ENCODE results near the gene SLC12A8.

Gene SLC12A8

DNA sequence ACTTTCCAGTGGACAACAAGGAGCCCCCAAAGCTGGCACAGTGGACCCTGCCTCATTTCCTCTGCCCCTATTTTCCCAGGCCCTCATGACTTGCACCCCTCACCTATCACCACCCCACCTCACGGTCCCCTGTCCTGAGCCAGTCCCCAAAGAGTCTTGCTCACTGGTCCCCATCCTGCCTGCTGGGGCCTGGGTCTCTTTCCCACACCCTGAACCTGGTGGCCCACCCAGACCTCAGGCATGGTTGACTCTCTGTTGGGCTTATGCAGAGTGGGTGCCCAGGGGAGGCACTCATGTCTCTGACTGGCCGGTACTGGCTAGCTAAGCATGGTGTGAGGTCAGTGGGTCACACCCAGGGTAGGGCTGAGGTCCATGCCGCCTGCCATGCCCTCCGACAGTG lies 73.2 kb downstream of the SLC12A8 start:
- Mint-ChIP-seq H3K4me3 (no peak overlapping the region), H3K9me3 (peaks cover 4% of the 10 kb centered on the region), H3K4me1 (ENCODE audit: low read depth) (peaks cover 59% of the 10 kb centered on the region), H3K36me3 (ENCODE audit: low read depth) (peaks cover 6% of the 10 kb centered on the region), H3K27ac (no peak overlapping the region), H3K27me3 (ENCODE audit: low read depth) (peaks cover 60% of the 10 kb centered on the region)

DNA sequence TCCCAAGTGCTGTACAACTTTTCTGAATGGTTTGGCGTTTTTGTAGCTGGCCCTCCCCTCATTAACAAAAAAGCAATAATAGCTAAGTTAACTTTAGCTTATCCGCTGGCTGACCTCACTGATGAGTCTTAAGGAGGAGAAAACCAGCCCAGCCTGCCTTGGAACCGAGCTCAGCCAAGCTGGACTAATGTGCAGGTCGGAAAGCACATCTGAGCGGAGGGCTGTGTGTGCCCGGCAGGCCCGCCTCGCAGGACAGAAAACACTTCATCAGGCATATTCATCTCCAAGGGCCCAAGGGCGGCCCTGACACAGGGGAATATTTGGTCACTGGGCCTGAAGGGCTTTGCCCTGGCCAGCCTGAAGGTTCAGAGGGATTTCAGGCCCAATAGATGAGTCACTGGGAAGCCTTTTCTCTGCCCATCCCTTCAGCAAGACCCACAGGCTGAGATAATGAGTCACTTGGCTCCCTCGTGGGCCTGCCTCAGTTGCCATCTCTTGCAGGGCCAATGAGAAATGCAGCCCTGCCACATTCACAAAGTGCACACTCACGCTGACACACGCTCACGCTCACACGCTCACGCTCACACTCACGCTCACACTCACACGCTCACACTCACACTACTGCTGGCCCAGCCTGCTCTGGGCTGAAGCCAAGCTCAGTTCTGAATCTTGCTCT lies 75.1 kb downstream of the SLC12A8 start:
- H3K4me1 Mint-ChIP-seq (ENCODE audit: low read depth) = peaks cover 53% of the 10 kb centered on the region
- H3K4me3 Mint-ChIP-seq = peak overlapping the region; percentile 12
- H3K9me3 Mint-ChIP-seq = peaks cover 4% of the 10 kb centered on the region
- H3K27me3 Mint-ChIP-seq (ENCODE audit: low read depth) = peaks cover 53% of the 10 kb centered on the region
- H3K27ac Mint-ChIP-seq = no peak overlapping the region
- H3K36me3 Mint-ChIP-seq (ENCODE audit: low read depth) = peaks cover 6% of the 10 kb centered on the region

DNA sequence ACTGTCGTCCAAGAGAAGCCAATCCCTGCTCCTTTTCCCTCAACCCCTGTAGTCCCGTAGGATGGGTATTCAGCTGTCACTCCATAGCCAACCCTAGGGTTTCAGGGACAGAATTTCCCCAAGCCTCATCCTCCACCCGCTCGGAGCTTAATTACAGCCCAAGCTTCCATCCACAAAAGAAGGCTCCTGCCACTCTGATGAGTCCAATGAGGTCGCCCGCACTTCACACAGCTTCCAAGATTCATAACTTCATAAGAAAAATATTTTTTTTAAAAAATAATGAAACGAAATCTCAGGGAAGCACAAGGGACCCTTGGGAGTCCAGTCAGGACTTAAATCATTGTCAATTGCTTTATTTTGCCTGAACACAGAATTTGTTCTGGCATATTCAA lies 75.6 kb downstream of the SLC12A8 start:
- Mint-ChIP-seq H3K27ac (no peak overlapping the region), H3K27me3 (ENCODE audit: low read depth) (peaks cover 52% of the 10 kb centered on the region), H3K4me1 (ENCODE audit: low read depth) (peaks cover 52% of the 10 kb centered on the region), H3K36me3 (ENCODE audit: low read depth) (peaks cover 9% of the 10 kb centered on the region), H3K4me3 (no peak overlapping the region), H3K9me3 (peaks cover 4% of the 10 kb centered on the region)

DNA sequence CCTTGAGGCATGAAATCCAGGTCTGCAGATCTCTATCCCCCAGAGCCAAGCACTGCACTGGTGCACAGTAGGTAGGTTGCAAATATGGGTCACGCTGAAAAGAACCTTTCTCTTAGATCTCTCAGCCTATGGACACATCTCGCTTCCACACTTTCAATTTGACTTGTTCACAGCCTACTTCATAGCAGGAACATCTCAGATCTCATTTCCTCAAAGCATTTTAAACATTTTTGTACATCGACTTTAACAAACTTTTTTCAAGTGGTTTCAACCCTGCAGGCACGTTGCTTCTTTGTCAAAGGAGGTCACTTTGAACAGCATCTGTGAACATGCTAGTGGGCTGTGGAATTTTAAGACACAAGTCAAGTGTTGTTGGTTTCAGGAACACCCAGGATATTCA lies 76.0 kb downstream of the SLC12A8 start:
- H3K4me3 Mint-ChIP-seq = peak overlapping the region; percentile 9
- H3K27ac Mint-ChIP-seq = no peak overlapping the region
- H3K36me3 Mint-ChIP-seq (ENCODE audit: low read depth) = peaks cover 9% of the 10 kb centered on the region
- peaks cover 4% of the 10 kb centered on the region for H3K9me3 Mint-ChIP-seq
- peaks cover 49% of the 10 kb centered on the region for H3K4me1 Mint-ChIP-seq (ENCODE audit: low read depth)
- peaks cover 50% of the 10 kb centered on the region for H3K27me3 Mint-ChIP-seq (ENCODE audit: low read depth)

DNA sequence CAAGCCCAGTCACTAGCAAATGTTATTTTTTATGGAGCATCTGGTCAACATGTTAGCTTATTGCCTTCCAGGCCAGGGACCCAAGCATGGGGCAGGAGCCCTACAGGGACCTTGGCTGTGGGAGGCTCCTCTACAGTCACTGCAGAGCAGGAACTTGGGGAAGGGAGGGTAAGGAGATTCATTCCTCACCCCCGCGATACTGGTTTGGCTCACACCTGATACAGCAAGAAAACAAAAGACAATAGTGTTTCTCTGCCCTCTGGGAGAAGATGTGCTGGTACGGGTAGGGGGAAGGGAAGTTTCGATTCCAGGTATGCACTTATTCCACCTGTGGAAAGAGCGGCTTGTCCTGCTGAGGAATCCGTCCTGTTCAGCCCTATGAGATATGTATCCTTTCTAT lies 77.6 kb downstream of the SLC12A8 start:
- H3K9me3 Mint-ChIP-seq = no peaks in the 10 kb centered on the region
- peaks cover 37% of the 10 kb centered on the region for H3K4me1 Mint-ChIP-seq (ENCODE audit: low read depth)
- peaks cover 43% of the 10 kb centered on the region for H3K27me3 Mint-ChIP-seq (ENCODE audit: low read depth)

DNA sequence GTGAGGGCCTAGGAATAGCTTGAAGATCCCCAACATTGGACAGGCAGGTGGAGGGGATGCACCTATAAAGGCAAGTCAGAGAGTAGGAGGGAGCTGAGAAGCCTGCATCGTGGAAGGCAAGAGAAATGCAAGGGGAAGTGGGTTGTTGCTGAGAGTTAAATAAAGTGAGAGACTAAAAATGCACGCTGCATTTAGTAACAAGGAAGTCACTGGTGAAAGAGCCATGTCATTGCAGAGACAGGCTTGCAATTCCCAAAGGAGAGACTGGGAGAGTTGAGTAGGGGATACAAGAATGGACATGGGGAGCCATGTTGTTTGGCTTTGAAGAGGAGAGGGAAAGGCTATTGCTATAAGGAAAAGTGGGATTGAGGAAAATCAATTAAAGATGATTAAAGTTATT lies 79.7 kb downstream of the SLC12A8 start:
- Mint-ChIP-seq H3K4me3 (no peak overlapping the region), H3K36me3 (ENCODE audit: low read depth) (peaks cover 8% of the 10 kb centered on the region), H3K27ac (no peak overlapping the region), H3K4me1 (ENCODE audit: low read depth) (peaks cover 32% of the 10 kb centered on the region), H3K9me3 (no peaks in the 10 kb centered on the region), H3K27me3 (ENCODE audit: low read depth) (peaks cover 36% of the 10 kb centered on the region)

More for the DNA sequence above, 77.6 kb downstream of the SLC12A8 start:
- no peak overlapping the region for H3K4me3 Mint-ChIP-seq
- H3K36me3 Mint-ChIP-seq (ENCODE audit: low read depth) = peaks cover 7% of the 10 kb centered on the region
- H3K27ac Mint-ChIP-seq = no peak overlapping the region

DNA sequence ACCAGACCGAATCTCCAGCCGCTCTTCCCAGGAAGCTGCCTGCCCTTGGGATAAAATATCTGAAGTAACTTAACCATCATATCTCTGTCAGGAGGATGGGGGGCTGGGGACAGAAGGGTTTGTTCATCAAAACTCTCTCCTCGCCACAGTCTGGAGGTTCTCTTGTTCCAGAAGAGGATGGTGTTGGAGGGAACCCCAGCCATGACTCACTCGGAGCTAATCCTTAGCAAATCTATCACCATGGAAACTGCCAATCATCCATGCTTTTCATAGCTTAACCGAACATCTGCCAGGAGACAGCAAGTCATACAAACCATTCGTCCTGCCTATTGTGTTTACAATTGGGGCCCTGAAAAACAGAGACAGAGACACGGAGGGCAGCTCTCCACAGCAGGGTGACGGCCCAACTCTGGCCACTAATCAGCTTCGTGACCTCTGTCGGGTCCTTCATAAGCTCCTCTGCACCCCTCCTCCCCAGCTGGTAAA lies 83.0 kb downstream of the SLC12A8 start:
- no peak overlapping the region for H3K27ac Mint-ChIP-seq
- peaks cover 6% of the 10 kb centered on the region for H3K36me3 Mint-ChIP-seq (ENCODE audit: low read depth)
- H3K9me3 Mint-ChIP-seq = no peaks in the 10 kb centered on the region
- H3K4me3 Mint-ChIP-seq = no peak overlapping the region
- peaks cover 38% of the 10 kb centered on the region for H3K4me1 Mint-ChIP-seq (ENCODE audit: low read depth)
- H3K27me3 Mint-ChIP-seq (ENCODE audit: low read depth) = peaks cover 16% of the 10 kb centered on the region

DNA sequence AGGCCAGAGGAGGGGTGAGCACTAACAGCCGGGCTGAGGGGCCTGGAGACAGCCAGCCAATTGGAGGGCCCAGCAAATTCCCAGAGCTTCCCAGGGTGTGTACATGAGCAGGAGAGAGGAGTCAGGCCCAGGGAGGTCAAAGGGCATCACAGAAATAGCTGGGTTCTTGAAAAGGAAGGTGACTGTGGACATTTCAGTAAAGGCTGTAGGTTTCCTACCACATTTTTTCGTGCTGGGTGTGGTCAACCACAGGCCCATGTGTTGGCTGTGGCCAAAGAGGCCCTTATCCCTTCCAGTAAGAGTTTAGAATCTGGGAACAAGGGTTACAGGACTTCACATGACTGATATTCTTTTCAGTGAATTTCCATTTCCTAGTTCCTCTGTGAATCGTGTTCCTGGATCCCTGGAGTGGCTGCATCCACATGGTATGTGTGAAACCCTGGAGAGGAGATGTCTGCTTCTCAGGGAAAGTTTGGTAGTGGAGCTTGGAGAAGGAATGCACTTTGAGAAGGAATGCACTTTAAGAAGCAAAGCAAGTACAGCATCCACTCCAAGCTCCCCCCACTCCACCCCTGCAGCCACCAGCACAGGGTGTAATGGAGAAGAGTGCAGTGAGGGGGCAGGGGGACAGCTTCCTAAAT lies 83.6 kb downstream of the SLC12A8 start:
- Mint-ChIP-seq H3K4me3 (no peak overlapping the region), H3K27ac (no peak overlapping the region), H3K27me3 (ENCODE audit: low read depth) (peaks cover 14% of the 10 kb centered on the region), H3K9me3 (no peaks in the 10 kb centered on the region), H3K36me3 (ENCODE audit: low read depth) (peaks cover 6% of the 10 kb centered on the region), H3K4me1 (ENCODE audit: low read depth) (peaks cover 38% of the 10 kb centered on the region)

DNA sequence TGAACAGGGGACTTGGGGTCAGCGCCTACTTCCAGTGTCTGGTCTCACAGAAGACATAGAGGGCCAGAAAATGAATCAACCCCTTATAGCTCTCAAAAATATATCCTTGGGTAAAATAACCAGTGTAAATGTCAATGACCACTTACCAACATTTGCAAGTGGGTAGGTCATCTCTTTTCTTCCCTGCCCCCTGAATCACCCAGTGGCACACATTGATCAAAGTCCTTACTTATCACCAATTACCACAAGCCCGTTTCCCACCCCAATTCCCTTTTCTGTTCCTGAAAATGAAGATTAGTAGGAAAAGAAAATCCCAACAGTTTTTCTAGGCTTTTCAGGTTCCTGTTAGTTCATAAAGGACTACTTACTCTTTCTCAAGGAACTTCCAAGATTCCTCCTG lies 86.2 kb downstream of the SLC12A8 start:
- H3K9me3 Mint-ChIP-seq = no peaks in the 10 kb centered on the region
- H3K4me1 Mint-ChIP-seq (ENCODE audit: low read depth) = peaks cover 50% of the 10 kb centered on the region
- peaks cover 2% of the 10 kb centered on the region for H3K36me3 Mint-ChIP-seq (ENCODE audit: low read depth)
- no peak overlapping the region for H3K27ac Mint-ChIP-seq
- no peak overlapping the region for H3K4me3 Mint-ChIP-seq
- peaks cover 17% of the 10 kb centered on the region for H3K27me3 Mint-ChIP-seq (ENCODE audit: low read depth)

DNA sequence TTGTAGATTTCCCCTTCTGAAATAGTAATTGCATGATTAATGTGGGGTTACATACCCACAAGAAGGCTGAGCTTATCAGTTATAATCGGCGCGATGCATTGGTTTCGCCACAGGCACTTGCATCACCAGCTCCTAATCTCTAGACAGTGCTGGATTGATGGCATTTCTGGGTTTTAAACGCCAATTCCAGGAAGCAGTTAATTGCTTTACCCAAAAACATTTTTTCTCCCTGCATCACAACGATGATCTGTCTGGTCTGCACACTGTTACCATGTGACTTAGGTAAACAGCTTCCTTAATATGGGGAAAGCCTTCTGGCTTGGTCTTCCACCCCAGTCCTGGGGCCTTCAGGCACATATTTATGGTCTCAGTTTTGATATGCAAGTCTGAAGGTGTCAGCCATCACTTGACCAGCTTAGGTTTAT lies 86.7 kb downstream of the SLC12A8 start:
- Mint-ChIP-seq H3K27me3 (ENCODE audit: low read depth) (peaks cover 17% of the 10 kb centered on the region), H3K9me3 (no peaks in the 10 kb centered on the region), H3K4me3 (no peak overlapping the region), H3K36me3 (ENCODE audit: low read depth) (peaks cover 2% of the 10 kb centered on the region), H3K27ac (no peak overlapping the region), H3K4me1 (ENCODE audit: low read depth) (peaks cover 53% of the 10 kb centered on the region)

DNA sequence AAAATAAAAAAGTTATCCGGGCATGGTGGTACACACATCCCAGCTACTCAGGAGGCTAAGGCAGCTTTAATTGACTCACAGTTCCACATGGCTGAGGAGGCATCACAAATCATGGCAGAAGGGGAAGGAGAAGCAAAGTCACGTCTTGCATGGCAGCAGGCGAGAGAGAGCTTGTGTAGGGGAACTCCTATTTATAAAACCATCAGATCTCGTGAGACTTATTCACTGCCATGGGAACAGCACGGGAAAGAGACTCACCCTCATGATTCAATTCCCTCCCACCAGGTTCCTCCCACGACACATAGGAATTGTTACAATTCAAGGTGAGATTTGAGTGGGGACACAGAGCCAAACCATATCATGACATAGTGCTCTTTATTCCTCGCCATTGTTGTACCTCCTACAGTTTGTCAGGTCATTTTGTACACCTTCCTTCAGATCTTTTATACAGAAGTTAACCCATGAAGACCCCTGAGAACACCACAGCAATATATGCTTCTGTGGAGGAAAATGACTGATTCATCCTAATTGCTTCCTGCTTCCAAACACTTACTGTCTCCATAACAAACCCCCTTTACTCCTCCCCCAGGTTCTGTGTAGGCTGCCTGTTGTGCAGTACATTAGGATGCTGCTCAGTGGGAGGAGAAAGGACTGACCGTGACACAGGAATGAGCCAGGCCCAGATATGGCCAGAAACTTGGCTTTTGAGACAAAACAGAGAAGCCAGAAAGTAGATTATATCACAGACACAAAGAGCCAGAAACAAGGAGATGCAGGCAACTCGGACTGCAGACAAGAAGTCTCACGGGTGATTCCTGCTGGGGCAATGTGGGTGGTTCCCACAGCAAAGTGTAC lies 88.9 kb downstream of the SLC12A8 start:
- H3K27ac Mint-ChIP-seq = no peak overlapping the region

DNA sequence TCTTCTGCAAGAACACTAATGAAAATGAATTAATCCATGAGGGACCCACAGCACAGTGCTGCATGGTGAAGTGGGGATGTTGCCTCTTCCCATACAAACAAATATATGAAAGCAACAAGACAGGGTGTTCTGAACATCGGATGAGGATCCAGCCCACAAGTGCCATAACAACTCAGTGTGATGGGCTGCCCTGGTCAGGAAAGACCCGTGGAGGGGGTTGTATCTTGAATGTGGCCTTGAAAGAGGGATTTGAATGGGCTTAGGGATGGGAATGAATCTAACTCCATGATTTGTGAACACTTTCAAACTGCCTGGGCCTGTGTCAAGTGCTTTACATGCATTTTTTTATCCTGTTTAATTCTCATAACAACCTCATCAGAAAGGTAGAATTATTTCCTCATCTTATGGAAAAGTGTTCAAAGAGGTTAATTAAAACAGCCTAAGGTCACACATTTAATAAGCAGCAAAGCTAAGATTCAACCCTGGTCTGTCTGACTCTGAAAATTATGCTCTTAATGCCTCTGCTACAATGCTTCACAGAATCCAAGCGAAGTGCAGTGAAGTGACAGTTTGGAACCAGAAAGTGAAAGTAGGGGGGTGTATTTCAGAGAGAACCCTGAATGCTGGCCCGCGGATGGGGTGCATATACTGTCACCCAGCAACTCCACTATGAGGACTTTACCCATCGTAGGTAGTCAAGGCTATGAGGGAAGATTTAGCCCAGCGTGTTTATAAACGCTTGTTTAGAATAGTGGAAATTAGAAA lies 91.1 kb downstream of the SLC12A8 start:
- peak overlapping the region; percentile 21 for H3K27ac Mint-ChIP-seq
- no peaks in the 10 kb centered on the region for H3K36me3 Mint-ChIP-seq (ENCODE audit: low read depth)
- no peak overlapping the region for H3K4me3 Mint-ChIP-seq
- no peaks in the 10 kb centered on the region for H3K9me3 Mint-ChIP-seq
- peaks cover 12% of the 10 kb centered on the region for H3K27me3 Mint-ChIP-seq (ENCODE audit: low read depth)
- peaks cover 43% of the 10 kb centered on the region for H3K4me1 Mint-ChIP-seq (ENCODE audit: low read depth)

More for the DNA sequence above, 88.9 kb downstream of the SLC12A8 start:
- Mint-ChIP-seq H3K36me3 (ENCODE audit: low read depth) (peaks cover 2% of the 10 kb centered on the region), H3K27me3 (ENCODE audit: low read depth) (peaks cover 17% of the 10 kb centered on the region), H3K4me3 (no peak overlapping the region), H3K4me1 (ENCODE audit: low read depth) (peaks cover 51% of the 10 kb centered on the region), H3K9me3 (no peaks in the 10 kb centered on the region)

DNA sequence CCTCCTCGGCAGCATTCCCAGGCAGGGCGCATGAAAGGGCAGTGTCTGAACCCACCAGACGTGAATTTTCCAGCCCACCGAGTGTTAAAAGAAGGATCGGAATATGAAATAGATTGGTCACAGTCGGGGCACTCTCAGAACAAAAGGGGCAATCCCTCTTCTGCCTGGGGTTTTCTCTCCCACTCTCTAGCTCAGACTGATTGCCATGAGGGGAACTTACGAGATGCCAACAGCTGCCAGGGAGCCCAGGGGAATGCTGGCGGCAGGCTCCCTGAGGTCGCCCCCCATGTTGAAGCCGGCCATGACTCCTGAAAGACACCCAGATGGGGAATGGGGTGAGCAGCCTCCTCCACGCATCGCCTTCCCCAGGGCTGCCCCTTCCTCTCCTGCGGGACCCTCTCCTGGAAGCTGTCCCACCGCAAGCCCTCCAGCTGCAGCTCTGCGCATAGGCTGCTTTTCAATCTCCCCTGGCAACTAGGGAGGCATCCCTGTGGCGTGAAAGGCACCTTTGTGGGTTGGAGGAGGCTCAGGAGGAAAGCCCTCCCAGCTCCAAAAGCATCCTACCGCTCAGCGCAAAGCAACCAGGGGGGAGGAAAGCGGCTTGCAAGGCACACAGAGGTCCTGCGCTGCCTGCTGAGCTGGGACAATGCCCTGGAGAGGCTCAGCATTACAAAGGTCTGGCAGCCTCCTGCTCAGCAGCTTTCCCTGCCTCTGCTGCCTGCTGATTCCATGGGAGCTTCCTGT lies 92.0 kb downstream of the SLC12A8 start:
- no peak overlapping the region for H3K4me3 Mint-ChIP-seq
- H3K9me3 Mint-ChIP-seq = no peaks in the 10 kb centered on the region
- H3K27me3 Mint-ChIP-seq (ENCODE audit: low read depth) = peaks cover 12% of the 10 kb centered on the region
- H3K4me1 Mint-ChIP-seq (ENCODE audit: low read depth) = peaks cover 38% of the 10 kb centered on the region
- no peaks in the 10 kb centered on the region for H3K36me3 Mint-ChIP-seq (ENCODE audit: low read depth)
- H3K27ac Mint-ChIP-seq = no peak overlapping the region

Data from T-helper 1 cell treated with Interleukin-12 subunit alpha and Interleukin-12 subunit beta and Interleukin-4 antibody, amounts not matched to agents 30 μg/mL and 1 μg/mL, for 36 hours (primary cell).